ENCODE data around the gene MAPK8IP2. TPM values are rescaled to one million over a fixed set of nuclear protein-coding genes. Genes with fewer than 3 reads are reported as not detected.

The MAPK8IP2 gene
- polyA plus RNA-seq (ENCODE audit: insufficient read length in 4 of 4): under 1 TPM; 0.76 to 0.87 (median 0.79) TPM

- DNase-seq (ENCODE audit: low read depth in 4 of 4, low spot score in 2 of 4): no peak
Measured at GRCh38 chr22:50600538-50600937, at the start of gene MAPK8IP2. TSS of gene MAPK8IP2 (plus strand) at chr22:50600793. CDS start at chr22:50600819, 26 bp downstream.

GRCh38 chr22:50551160-50551752 is 49.3 kb upstream of the MAPK8IP2 start:
- no peak for DNase-seq (ENCODE audit: low read depth in 4 of 4, low spot score in 2 of 4)

- DNase-seq (ENCODE audit: low read depth in 4 of 4, low spot score in 2 of 4): no peak
Measured at GRCh38 chr22:50553310-50553709, 47.3 kb upstream of the MAPK8IP2 start.

DNA sequence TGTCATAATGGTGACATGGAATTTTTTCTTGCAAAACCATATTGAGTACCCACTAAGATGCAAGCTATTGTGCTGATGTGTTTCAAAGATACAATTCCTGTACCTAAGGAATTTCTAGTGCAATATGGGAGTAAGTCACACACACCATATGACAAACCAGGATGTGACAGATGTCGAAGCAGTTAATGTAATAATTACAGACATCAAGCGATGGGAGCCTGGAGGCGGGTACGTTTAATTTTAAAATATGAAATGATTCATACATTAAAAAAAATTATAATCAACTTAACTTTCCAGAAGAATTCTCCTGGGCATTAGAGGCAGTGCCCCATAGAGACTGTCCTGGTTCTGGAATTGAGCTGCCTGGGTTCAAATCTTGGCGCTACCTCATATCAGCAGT is 43.9 kb upstream of the MAPK8IP2 start:
- DNase-seq (ENCODE audit: low read depth in 4 of 4, low spot score in 2 of 4): no peak

- DNase-seq (ENCODE audit: low read depth in 4 of 4, low spot score in 2 of 4): no peak
Measured at GRCh38 chr22:50560034-50560433, 40.6 kb upstream of the MAPK8IP2 start.

GRCh38 chr22:50561401-50562358 is 38.9 kb upstream of the MAPK8IP2 start:
- DNase-seq (ENCODE audit: low read depth in 4 of 4, low spot score in 2 of 4): no peak

DNA sequence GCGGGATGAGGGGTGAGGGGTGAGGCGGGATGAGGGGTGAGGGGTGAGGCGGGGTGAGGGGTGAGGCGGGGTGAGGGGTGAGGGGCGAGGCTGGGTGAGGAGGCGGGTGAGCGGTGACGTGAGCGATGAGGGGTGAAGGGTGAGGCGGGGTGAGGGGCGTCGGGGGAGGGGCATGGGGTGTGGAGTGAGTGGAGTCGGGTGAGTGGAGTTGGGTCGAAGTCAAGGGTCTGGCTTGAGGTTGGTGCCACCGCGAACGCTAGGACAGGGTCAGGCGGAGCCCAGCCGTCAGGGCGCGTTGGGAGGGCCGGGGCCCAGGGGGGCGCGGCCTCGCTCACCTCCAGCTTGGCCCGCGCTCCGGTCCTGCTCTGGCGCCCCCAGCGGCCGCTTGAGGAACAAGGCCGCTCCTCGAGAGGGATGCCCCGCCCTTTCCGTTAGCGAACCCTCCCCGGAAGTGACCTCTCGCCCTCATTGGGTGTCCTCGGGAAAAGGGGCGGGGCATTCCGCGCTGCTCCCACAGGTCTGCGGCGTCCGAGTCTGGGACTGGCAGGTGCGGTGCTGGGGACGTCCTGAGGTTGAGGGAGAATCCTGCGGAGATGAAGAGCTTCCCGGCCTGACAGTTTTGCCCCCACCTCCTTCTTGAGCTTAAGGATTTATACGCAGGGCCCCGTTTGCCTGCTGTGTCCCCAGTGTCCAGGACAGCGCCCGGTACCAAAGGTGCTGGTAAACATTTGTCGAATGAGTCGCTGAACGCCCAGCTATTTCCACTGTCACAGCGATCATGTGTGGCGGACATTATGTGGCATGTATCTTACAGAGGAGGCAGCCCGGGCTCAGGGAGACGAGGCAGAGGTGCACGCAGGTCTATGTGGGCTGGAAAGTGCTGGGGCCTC is 37.8 kb upstream of the MAPK8IP2 start, which contains the start of gene SYCE3:
SYCE3 (minus strand) TSS at position 397 of the 890 bp plus-strand sequence. CDS start 6,514 bp downstream, outside the sequence.
- DNase-seq (ENCODE audit: low read depth in 4 of 4, low spot score in 2 of 4): peak; percentile 77 to 89 (median 82)

- DNase-seq (ENCODE audit: low read depth in 4 of 4, low spot score in 2 of 4): no peak
Measured at GRCh38 chr22:50563413-50564160, 37.0 kb upstream of the MAPK8IP2 start.

DNA sequence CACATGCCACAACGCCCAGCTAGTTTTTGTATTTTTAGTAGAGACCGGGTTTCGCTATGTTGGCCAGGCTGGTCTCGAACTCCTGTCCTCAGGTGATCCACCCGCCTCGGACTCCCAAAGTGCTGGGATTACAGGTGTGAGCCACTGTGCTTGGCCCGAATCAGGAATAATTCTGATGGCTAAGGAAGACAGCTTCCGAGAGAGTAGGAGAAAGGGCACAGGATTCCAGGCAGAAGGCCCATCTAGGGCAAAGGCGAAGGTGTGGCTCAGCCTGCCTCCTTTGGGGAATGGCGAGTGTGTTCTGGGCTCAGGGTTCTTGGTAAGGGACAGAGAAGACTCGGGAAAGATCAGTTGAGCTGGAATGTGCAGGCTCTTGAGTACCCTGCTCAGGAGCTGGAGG is 36.3 kb upstream of the MAPK8IP2 start:
- no peak for DNase-seq (ENCODE audit: low read depth in 4 of 4, low spot score in 2 of 4)

- no peak for DNase-seq (ENCODE audit: low read depth in 4 of 4, low spot score in 2 of 4)
Measured at GRCh38 chr22:50567721-50568252, 32.8 kb upstream of the MAPK8IP2 start.

DNA sequence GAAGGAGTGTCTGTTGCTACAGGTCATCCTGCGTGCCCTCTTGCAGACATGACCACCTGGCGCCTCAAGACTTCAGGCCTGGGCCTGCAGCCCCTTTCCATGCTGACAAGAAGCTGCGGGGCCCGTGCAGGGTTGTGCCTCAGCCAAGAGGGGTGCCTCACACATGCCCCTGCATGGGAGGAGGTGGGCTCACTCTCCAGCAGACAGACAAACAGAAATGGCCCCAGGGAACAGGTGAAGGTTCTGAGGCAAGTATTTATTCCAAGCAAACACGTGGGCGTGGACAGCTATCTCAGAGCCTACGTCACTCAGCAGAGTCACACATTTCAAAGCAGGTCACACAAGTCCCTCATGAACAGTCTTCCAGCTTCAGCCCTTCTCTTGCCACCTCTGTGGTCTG is 32.0 kb upstream of the MAPK8IP2 start:
- no peak for DNase-seq (ENCODE audit: low read depth in 4 of 4, low spot score in 2 of 4)

DNA sequence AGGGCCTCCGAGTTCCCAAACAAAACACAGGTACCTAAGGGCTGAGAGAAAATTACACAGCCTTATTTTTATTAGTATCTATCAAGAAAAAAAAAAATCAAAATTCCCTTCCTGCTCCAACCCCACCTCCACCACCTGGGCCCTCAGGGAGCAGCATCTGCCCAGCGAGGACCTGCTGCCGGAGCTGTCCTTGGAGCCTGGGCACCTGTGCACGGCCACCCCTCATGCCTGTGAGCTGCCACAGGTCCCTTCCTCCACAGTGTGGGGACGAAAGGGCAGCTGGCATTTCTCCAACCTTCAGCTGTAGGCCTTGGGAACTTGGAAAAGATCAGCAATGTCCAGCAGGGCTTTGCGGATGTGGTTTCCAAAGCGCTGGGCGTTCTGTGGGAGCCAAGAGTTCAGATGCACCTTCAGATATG is 31.5 kb upstream of the MAPK8IP2 start:
- DNase-seq (ENCODE audit: low read depth in 4 of 4, low spot score in 2 of 4): no peak

DNA sequence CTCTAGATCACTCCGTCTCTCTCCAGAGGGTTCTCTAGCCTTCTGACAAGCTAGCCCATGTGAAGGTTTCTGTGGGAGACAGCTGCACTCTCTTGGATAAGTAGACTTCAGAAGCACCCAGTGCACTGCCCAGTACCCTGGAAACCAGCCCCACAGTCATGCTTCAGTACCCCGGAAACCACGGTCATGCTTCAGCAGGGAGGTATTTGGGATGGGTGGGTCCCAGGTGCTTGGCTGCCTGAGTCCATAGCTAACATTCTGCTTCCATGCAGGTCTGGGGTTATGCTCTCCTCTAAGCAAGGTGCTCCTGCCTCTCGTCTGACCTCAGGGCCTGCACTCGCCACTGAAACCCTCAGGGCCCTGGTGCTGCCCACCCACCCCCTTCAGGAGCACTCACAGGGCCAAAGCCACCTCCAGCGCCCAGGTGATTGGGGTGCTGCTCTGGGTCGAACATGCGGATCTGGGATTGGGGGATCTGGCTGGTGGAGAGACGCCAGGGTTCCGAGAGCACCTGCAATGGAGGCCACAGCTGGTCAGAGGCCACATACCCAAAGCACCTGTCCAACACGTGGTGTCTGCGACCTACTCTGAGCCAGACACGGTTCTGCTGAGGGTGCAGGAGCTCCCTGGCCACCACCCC is 30.6 kb upstream of the MAPK8IP2 start:
- DNase-seq (ENCODE audit: low read depth in 4 of 4, low spot score in 2 of 4): no peak

DNA sequence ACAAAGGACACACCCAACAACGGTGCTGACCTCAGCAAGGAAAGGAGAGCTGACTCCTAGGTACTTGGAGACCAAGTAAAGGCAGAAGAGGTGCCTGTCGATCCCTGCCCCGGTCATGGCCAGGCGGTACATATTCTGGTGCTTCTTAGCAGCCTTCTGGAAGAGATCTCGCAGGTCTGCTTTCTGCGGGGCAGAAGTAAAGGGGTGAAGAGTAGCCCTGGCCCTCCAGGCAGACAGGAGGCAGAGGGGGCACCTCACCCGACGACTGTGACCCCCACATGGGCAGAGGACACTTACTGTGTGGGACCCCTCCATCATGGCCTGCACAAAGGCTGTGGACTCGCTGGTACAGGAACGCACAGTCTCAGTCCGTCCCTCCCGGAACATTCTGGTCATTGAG is 29.7 kb upstream of the MAPK8IP2 start:
- no peak for DNase-seq (ENCODE audit: low read depth in 4 of 4, low spot score in 2 of 4)

DNA sequence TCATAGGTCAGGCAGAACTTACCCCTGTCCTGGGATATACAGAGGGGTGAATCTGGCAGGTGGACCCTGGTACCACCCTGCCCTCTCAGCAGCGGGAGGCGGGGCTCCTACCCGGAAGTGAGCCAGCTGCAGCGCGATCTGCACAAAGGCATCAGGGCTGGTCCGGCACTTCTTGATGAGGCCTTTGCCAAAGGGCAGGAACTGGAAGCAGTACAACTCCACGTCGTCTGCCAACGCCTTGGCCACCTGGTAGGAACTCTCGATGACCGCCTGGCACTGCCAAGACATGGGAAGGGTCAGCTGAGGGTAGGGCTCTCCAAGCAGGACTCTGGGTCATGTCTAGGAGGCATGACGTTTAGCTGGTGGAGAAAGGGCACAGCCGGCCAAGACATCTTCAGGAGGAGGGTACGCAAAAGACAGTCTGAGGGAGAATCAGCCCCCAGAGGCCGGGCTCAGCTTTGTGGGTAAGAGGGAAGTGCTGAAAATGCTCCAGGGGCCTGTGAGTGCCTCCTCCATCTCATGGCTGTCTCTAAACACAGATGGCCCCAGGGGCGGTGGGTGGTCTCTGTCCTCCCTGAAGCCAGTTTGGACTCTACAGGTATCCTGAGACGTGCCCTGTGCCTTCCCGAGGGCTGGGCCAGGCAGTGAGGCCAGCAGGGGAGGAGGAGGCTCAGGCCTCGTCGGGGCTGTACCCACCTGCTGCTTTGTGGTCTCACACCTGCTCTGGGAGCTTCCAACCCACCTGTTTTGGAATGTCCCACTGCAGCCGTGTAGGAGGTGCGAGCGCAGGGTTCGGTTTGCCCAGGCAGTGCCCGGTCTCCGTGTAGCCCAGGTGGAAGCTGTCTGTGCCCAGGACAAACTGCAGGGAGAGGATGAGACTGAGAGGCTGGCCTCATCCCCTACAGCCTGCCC is 29.1 kb upstream of the MAPK8IP2 start:
- DNase-seq (ENCODE audit: low read depth in 4 of 4, low spot score in 2 of 4): no peak

DNA sequence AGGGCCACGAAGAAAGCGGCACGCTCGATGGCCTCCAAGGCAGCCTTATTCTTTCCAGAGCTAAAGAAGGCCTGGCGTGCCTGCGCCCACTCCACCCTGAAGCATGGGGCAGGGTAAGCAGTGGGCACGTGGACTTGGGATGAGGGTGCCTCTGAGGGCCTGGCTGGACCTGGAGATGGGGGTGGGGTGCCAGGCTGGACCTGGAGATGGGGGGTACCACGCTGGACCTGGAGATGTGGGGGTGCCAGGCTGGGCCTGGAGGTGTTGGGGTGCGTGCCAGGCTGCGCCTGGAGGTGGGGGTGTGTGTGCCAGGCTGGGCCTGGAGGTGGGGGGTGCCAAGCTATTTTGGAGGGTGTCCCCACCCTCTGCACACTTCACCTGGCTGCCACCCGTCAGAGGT is 27.6 kb upstream of the MAPK8IP2 start:
- no peak for DNase-seq (ENCODE audit: low read depth in 4 of 4, low spot score in 2 of 4)

DNA sequence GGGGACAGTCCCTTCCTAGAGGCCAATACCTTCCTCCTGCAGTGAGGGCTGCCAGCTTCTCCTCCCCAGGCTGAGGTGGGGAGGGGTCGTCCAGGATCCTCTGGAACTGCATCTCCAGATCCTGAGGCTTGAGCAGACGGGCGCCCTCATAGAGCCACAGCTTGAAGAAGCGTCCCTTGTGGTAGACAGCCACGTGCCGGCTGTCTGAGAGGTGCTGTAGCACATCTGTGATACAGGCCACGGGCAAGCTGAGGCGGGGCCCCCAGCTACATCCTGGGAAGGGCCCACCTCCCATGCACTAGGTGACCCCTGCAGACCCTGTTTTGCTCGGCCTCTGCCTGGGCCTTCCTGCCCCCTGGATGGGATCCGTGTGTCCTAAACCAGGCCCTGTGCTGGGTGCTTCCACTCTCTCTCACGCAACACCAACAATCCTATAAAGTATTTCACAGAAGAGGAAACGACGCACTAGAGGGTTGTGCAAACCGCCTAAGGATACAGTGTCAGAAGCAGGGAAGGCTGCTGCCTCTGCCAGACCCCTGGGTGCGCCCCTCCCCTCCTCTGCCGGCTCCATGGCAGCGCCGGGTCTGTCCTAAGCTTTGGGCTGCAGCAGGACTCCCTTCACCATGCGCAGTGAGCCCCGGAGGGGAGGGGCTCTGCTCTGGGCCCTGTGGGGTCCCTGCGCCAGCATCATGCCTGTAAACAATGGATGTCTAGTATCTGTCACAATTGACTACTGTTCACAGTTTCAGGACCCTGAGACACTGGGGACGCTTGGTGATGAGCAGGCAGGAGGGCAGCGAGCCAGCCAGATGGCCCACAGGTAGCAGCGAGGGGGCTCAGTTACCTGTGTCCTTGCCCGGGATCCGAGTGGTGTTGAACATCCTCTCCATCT is 26.9 kb upstream of the MAPK8IP2 start:
- no peak for DNase-seq (ENCODE audit: low read depth in 4 of 4, low spot score in 2 of 4)
